ENCODE measurements around the gene JAK1. TPM values are rescaled to one million over a fixed set of nuclear protein-coding genes. Genes with fewer than 3 reads are reported as not detected.

Gene JAK1
- total and polyA plus RNA-seq, 9 of the 15 experiments (the other 6 are each of a cell fraction or from before 2014, with no cell fraction given) = 9.7 to 44.1 (median 42.5) TPM

- TF ChIP-seq PRDM10 (IDR thresholded peaks at IDR 0.05; ENCODE audit: partially characterized antibody) = no peak
- TF ChIP-seq GATA2 (CRISPR knock-in tag; IDR thresholded peaks at IDR 0.05) = peak; percentile 23; the same call in 1 of the 2 replicates
- TF ChIP-seq PREB (CRISPR knock-in tag; IDR thresholded peaks at IDR 0.05) = no peak
- peak; percentile 16; the same call in 1 of the 2 replicates for TF ChIP-seq RB1 (IDR thresholded peaks at IDR 0.05; ENCODE audit: low read depth)
- TF ChIP-seq JUND (IDR thresholded peaks at IDR 0.05; ENCODE audit: borderline replicate concordance, low read depth, low read length) = peak; percentile 37; the same call in 1 of the 2 replicates
- no peak for TF ChIP-seq JUND (tag; IDR thresholded peaks at IDR 0.05; ENCODE audit: borderline replicate concordance, low read depth, low read length)
- TF ChIP-seq TFAM (CRISPR knock-in tag; conservative IDR thresholded peaks at IDR 0.05) = no peak
- TF ChIP-seq STAT5A (IDR thresholded peaks at IDR 0.05; ENCODE audit: borderline replicate concordance, low read length) = no peak
- TF ChIP-seq SMAD1 (IDR thresholded peaks at IDR 0.05; ENCODE audit: low read depth, low read length, partially characterized antibody) = peak; percentile 90
- no peak for TF ChIP-seq ZNF197 (CRISPR knock-in tag; IDR thresholded peaks at IDR 0.05; ENCODE audit: low read depth)
- TF ChIP-seq TCF3 (CRISPR knock-in tag; IDR thresholded peaks at IDR 0.05) = peak; percentile 15; the same call in 1 of the 2 replicates
- TF ChIP-seq CBX5 (IDR thresholded peaks at IDR 0.05; ENCODE audit: borderline replicate concordance, low read depth) = no peak
- no peak for TF ChIP-seq ZFPM2 (CRISPR knock-in tag; IDR thresholded peaks at IDR 0.05)
- TF ChIP-seq SP1 (CRISPR knock-in tag; IDR thresholded peaks at IDR 0.05) = 0 out of 2 replicates have a peak, but pooled peaks have one; percentile 20
- no peak for TF ChIP-seq GTF2F1 (IDR thresholded peaks at IDR 0.05; ENCODE audit: low read depth, low read length)
- TF ChIP-seq CC2D1A (IDR thresholded peaks at IDR 0.05) = 0 out of 2 replicates have a peak, but pooled peaks have one; percentile 48
- no peak for TF ChIP-seq ZNF174 (CRISPR knock-in tag; IDR thresholded peaks at IDR 0.05)
- 0 out of 2 replicates have a peak, but pooled peaks have one; percentile 45 for TF ChIP-seq ARID2 (IDR thresholded peaks at IDR 0.05)
- TF ChIP-seq NFIC (IDR thresholded peaks at IDR 0.05) = peak; percentile 55
- TF ChIP-seq SMARCB1 (IDR thresholded peaks at IDR 0.05; ENCODE audit: insufficient read length, low read depth) = no peak
- no peak for TF ChIP-seq SP2 (IDR thresholded peaks at IDR 0.05; ENCODE audit: extremely low read depth, low read depth, low read length, poor library complexity, severe bottlenecking)
- TF ChIP-seq ARID3A (IDR thresholded peaks at IDR 0.05; ENCODE audit: borderline replicate concordance, low read depth, low read length) = 0 out of 2 replicates have a peak, but pooled peaks have one; percentile 30
- TF ChIP-seq ZNF24 (IDR thresholded peaks at IDR 0.05) = no peak
Measured at GRCh38 chr1:64823691-64824476, 142.5 kb downstream of the JAK1 start (continued).

All from K562 (cell line).